NCI-H82 treated with DMSO at 0.1 percent for 48 hours (cell line): ENCODE measurements around the gene CNDP1.
"Not testable (repeated sequence)": the region's sequence is repeated elsewhere in the genome, so short reads cannot be mapped to it uniquely, and the experiment has no call there.

Experiments used
- DNase-seq: peaks from one replicate; lab custom pipeline; 2025; ENCODE audit not compliant: unreplicated experiment; lab: John Stamatoyannopoulos, UW

Gene CNDP1, protein sequence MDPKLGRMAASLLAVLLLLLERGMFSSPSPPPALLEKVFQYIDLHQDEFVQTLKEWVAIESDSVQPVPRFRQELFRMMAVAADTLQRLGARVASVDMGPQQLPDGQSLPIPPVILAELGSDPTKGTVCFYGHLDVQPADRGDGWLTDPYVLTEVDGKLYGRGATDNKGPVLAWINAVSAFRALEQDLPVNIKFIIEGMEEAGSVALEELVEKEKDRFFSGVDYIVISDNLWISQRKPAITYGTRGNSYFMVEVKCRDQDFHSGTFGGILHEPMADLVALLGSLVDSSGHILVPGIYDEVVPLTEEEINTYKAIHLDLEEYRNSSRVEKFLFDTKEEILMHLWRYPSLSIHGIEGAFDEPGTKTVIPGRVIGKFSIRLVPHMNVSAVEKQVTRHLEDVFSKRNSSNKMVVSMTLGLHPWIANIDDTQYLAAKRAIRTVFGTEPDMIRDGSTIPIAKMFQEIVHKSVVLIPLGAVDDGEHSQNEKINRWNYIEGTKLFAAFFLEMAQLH

DNA sequence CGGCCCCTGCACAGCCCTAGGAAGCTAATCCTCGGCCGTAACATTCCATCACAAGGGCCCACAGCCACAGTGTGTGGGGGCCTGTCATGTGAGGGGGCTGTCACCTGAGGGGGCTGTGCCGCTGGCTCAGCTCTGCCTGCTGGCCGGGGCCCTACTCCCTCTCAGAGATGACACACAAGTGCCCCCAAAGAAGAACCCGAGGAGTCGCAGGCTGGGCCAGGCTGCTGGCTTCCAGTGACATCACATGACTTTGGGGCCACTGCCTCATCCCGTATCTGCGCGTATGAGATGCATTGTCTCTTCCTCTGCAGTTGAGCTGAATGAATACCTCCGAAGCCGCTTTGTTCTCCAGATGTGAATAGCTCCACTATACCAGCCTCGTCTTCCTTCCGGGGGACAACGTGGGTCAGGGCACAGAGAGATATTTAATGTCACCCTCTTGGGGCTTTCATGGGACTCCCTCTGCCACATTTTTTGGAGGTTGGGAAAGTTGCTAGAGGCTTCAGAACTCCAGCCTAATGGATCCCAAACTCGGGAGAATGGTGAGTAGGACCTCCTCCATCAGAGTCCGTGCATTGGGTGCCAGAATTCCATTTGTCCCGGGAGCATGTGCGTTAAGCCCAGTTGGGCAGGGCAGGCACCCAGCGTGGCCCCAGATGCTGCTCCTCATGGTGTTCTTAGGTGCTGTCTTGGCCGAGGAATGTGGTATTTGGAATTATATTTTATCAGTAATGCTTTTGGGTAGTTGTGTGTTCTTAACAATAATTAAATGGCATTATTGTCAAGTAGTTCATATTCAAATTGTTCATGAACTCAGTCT is at the start of gene CNDP1:
TSS of gene CNDP1 (plus strand) at position 351 of the 820 bp plus-strand sequence. CDS start at position 519, 168 bp downstream.
- DNase-seq, result no peak

DNA sequence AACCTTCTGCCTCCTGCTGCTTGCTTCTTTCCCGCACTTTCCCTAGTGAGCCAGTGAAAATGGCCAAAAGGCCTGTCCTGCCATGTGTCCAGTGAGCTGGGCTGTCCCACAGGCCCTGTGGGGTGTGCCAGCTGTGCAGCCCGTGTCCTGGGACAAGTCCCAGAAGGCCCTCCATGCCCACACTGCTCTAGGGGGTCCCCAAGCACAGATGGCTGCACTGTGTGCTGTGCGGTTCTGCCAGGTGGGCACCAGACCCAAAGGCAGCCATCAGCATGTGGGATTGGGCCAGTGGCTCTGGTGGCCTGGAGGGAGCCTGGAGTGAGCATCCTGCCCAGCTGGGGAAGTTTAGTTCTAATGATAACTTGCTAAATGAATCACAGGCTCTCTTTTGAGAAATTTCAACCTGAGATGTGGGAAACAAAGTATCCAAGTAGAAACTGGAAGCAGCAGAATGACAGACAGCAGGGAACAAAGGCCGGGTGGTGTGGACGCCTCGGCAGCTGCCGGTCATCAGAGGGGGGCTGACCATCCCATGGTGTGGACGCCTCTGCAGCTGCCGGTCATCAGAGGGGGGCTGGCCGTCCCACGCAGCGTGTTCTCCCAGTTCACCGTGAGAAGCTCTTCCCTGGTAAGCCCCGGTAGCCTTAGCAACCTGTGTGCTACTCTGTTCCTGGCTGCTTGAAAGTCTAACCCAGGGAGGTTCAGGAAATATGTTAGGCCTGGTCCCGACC is 48.0 kb upstream of the CNDP1 start:
- DNase-seq, result no peak

DNA sequence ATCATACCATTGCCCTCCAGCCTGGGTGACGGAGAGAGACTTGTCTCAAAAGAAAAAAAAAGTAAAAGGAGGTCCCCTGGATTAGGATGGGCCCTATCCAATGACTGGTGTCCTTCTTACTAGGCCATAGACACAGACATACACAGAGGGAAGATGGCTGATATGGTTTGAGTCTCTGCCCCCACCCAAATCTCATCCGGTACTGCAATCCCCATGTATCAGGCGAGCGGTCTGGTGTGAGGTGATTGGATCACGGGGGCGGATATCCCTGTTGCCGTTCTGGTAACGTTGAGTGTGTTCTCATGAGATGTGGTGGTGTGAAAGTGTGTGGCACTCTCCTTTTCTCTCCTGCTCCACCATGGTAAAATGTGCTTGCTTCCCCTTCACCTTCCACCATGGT is 45.9 kb upstream of the CNDP1 start:
- no peak for DNase-seq

DNA sequence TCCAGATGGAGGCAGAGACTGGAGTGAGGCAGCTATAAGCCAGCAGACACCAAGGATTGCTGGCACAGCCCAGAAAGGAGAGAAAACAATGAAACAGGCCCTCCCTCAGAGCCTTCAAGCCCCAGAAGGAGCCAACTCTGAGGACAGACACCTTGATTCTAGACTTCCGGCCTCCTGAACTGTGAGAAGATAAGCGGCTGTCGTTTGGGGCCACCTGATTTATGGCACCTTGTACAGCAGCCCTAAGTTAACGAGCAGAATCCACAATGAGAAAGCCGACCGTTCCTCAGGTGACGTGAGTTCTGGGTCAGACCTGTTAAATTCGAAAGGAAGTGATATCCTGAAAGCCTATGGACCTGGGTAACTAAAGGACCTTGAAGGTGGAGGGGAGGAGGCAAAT is 45.4 kb upstream of the CNDP1 start:
- no peak for DNase-seq

DNA sequence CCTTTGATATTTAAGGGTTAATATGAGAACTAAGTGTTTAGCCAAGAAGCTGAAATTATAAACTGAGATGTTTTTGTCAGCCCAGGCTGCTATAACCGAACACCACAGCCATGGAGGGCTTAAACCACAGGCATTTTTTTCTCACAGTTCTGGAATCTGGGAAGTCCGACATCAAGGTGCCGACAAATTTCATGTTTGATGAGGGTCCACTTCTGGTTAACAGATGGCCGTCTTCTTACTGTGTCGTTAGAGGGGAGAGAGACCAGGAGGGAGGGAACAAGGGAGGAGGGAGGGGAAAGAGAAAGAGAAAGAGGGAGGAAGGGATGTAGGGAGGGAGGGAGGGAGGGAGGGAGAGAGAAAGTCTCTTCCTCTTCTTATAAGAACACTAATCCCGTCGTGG is 44.6 kb upstream of the CNDP1 start:
- no peak for DNase-seq

DNA sequence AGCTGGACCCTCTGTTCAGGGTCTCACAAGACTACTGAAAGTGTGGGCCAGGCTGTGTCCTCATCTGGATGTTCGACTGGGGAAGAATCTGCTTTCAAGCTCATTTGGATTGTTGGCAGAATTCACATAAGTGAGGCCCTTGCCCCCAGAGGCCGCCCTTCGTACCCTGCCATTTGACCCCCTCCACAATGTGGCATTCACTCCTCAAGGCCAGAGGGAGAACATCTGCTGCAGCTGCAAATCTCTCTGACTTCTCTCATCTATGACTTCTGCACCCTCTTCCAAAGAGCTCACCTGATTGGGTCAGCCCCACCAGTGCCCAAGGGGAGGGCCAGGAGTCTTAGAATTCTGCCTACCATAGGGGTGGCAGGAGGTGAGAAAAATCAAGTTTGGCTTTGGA is 42.0 kb upstream of the CNDP1 start:
- DNase-seq, result no peak

DNA sequence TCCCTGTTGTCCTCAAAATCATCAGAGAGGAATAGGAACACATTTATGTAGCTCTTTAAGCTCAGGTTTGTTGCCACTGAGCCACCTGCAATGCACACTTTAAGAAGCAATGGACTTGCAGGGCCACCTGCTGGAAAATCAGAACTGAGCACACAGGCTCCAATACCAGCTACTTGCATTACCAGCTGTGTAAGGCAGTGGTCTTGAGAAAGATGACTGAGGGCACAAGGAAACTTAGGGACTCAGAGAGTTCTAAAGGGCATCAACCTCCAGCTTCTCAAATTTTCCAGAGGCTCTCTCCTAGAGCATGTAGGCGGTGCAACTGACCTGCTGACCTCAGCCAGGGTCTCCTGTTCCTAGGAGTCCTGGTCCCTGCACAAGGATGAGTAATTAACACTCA is 40.6 kb upstream of the CNDP1 start:
- no peak for DNase-seq

DNA sequence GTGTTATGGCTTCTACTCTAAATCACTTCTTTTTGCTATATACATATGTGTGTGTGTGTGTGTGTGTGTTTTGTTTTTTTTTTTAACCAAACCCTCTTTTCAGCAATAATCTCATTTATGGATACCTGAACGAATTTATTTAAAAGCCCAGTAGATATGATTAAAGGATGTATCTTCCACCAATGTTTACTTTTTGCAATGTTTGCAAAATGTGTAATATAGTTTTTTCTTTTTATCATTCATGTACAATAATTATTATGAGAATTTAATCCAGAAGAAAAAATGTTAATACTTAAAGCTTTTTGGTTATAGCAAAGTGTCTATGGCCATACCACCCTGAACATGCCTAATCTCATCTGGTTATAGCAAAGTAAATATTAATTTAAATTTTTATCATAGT is 39.8 kb upstream of the CNDP1 start:
- DNase-seq, result no peak

DNA sequence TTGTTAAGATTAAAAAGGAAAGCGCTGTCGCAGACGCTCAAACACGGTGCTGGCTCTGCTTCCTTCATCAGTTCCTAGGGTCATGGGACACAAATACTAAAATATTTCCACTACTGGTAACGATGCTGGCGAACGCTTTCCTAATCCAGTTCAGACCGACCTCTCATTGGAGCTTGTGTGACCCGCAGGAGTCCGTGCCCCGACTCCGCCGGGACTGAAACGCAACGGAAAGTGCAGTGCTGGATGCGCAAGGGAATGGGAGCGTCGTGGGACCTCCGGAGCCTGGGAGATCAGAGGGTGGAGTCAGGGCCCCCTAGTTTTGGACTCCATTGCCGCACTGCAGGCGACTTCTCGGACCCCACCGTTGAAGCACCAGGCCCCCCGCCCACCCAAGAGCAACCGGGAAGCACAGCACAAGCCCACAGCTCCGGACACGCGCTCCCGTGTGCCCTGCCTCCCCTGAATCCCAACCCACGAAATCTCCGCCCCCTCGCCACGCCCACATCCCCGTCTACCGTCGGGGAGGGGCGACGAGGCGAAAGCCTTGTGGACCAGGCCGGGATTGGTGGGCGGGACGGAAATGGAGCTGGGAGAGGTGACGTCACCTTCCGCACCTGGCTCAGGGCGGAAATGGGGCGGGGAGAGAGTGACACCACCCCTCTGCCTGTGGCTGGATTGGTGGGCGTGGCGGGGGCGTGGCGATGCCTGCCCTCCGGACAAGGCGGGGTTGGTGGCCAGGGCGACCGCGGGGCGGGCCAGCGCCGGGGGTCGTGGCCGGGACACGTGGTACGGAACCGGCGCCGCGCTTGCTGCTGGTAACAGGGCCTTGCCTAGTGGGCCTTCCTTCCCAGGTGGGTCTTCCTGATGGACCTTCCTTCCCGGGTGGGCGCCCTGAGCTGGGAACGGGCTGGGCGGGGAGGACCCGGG is 38.5 kb upstream of the CNDP1 start, which contains the start of gene CNDP2:
TSS of gene CNDP2 (plus strand) at position 783 of the 927 bp plus-strand sequence. CDS start 3,611 bp downstream, outside the sequence.
- peak; percentile 80 for DNase-seq

DNA sequence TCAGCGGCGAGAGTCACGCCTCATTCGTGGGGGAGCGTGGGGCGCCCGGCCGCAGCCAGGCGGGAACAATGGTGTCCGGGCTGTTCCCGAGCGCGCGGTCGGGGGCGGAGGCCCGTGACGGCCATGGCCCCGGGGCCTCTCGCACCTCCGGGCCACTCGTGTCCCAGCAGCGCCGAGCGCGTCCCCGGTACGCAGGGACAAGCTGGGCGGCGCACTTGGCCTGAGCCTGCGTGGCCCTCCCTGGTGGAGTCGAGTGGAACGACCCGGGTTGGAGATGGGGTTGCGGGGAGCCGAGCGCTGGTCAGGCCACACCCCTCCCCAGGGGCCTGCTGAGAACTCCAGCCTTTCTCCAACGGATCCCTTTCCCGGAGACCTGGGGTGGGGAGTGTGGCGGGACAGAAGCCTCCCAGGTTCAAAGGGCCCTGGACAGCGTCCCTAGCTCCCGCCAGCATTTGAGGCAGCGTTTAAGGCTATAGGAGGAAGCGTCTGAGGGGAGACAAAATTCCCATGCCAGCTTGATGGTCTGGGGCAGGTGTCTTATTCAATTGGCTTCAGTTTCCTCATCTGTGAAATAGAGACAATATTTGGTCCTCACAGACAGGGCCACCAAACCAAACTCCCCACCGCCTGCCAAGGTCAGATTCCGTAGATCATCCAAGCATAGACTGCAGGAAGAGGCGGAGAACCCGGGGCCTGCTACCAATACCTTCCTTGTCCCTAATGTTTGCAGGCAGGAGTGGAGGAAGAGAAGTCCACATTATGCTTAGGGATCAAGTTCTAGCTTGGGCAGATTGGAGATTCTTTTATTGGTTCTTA is 37.6 kb upstream of the CNDP1 start:
- no peak for DNase-seq

DNA sequence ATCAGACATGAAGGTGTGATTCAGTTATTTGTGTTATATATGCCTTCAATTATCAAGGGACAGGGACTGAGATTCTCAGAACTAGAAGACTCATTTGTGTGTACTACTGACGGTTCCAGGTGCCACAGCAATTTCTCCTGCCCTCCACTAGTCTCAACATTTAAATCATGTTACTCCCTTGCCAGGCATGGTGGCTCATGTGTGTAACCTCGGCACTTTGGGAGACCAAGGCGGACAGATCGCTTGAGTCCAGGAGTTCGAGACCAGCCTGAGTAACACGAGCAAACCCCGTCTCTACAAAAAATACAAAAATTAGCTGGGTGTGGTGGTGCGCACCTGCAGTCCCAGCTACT is 37.0 kb upstream of the CNDP1 start:
- no peak for DNase-seq

DNA sequence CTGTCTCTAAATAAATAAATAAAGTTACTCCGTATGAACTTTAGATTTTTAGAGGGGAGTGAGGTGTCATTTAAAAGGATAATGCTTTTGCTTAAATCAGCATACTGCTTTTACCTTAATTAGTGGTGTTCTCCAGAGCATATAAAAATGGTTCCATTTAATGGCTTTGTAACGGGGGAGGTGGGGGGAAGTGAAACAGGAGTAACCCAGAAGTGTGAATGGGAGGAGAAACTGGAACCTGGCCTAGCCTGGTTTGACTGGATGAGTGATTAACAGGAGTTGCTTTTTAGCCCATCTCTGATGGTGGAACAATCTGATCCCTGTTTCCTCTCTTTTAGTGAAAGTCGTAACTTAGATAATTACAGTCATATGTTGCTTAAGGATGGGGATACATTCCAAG is 36.5 kb upstream of the CNDP1 start:
- no peak for DNase-seq

DNA sequence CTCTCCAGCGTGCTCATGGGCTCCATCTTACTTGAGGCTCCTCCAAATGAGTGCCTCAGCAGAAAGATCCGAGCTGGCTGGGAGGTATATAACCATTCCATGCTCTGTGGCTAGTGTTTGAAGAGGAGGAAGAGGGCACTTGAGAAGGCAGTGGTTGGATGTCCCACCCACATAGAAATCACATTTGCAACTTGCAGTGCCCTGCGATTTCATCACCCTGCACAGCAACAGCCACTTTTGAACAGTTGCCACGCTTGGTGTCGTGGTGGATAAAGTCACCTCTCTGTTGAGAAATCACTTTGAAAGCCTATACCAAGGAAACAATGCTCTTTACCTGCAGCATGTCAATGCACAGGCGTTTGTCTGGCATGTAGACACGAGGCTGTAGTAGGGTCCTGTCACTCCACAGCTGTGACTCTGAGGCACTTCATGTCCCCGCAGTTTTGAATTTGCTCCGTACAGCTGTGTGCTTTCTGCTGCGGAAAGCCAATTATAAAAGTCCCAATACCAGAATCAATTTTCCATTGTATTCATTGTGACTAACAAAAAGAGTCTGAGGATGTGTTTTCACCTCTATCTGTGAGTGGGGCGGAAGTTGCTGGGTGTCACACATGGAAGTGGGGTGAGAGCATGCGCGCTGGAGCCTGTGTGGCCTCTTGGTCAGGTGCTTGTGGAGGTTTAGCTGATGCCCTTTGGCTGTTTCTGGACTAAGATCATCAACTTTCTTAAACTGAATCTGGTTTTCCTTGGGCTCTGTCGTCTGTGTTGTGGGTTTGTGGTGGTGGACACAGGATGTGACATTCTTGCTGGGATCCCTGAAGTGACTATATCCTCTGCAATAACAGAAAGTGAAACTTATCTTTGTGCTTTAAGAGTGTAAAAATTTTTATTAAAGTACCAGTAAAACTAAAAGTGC is 35.3 kb upstream of the CNDP1 start:
- DNase-seq, result no peak

DNA sequence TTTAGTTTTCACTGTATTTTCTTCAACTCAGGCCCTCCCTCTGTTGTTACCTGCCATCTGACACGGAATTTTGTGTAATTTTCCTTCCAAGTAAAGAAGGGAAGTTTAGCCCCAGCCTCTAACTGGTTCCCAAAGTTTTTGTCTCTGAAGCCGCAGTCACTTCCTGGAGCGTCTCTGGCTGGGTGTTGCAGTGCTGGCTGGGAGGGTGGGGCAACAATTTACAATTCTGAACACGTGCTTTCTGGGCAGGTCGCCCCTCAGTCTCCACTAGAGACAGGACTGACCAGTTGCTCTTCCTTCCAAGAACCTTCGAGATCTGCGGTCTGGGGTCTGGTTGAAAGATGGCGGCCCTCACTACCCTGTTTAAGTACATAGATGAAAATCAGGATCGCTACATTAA is 34.7 kb upstream of the CNDP1 start:
- no peak for DNase-seq

DNA sequence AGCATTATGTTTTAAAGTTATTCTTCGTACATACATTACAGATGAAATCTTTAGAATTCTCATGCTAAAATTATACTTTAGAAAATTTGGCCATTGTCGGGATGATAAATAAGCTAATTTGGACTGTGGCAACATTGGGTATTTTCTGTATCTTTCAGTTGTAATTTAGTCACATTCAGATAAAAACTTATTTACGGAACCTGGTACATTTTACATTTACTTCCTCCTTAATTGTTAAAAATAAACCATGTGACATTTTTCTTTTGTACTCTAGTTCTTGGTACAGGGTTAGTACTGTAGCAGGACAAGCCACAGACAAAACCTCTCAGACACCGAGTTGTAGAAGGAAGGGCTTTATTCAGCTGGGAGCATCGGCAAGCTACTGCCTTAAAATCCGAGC is 33.9 kb upstream of the CNDP1 start:
- no peak for DNase-seq

DNA sequence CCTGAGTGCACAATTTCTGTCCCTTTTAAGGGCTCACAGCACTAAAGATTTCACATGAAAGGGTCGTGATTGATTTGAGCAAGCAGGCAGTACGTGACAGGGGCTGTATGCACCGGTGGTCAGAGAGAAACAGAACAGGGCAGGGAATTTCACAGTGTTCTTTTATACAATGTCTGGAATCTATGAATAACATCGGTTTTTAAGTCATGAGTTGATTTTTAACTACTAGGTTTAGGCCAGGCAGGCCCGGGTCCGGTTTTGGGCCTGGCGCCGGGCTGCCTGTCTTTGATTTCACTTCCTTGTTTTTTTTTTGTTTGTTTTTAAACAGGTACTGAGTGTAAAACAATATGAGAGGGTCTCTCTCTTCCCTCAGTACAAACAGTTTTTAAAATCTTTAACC is 33.5 kb upstream of the CNDP1 start:
- DNase-seq, result not testable (repeated sequence)

DNA sequence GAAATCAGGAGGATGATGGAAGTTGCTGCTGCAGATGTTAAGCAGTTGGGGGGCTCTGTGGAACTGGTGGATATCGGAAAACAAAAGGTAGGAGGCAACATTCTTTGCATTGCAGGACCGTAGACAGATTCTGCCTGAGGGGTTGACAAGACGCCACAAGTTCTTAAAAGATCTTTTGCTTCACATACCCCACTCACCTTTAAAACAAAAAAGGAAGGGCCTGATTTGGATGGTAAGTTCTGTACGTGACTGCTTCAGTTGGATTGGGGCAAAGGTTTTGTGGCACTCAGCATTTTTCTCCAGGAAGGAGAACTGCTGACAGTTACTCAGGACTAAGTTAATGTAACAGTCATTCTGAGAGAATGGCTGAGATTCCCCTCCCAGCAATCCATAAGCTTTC is 32.9 kb upstream of the CNDP1 start:
- no peak for DNase-seq

DNA sequence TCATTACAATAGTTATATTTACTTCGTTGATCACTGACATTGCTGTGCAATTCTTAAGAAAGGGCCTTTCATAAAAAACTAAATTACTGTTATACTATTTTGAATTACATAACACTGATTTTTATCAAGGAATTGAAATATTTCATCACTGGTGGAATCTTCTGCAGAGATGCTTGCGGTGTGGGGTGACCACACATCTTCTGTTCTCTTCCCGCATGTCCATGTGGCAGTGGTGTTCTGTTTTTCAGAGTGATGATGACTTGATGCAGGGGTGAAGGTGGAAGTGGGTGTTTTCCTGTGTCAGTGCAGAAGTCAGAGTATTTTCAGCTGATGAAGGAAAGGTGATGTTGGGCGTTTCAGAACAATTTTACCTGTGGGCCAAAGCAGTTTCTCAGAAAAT is 31.2 kb upstream of the CNDP1 start:
- no peak for DNase-seq
